BLaER1 treated with 17β-estradiol and CSF1 and Interleukin-3, amounts not matched to agents 10 nM and 100 nM (cell line): ENCODE data around the gene CSNK1G1.

Source experiments
- H3K27ac ChIP-seq, 11 experiments: shearing (Covaris generic); formaldehyde crosslinking; 2 replicates each; pipeline ENCODE4 v1.8.1; 2022
- H3K27me3 ChIP-seq, 11 experiments: shearing (Covaris generic); formaldehyde crosslinking; 2 replicates each; pipeline ENCODE4 v1.8.1; 2022
- H3K36me3 ChIP-seq, 11 experiments: shearing (Covaris generic); formaldehyde crosslinking; 2 replicates each; pipeline ENCODE4 v1.8.1; 2022
- H3K4me1 ChIP-seq, 10 experiments: shearing (Covaris generic); formaldehyde crosslinking; 2 replicates each; pipeline ENCODE4 v1.8.1; 2022
- H3K4me2 ChIP-seq, 11 experiments: shearing (Covaris generic); formaldehyde crosslinking; 2 replicates each; pipeline ENCODE4 v1.8.1; 2022
- H3K4me3 ChIP-seq, 10 experiments: shearing (Covaris generic); formaldehyde crosslinking; 2 replicates each; pipeline ENCODE4 v1.8.1; 2022
- H3K9ac ChIP-seq, 11 experiments: shearing (Covaris generic); formaldehyde crosslinking; 2 replicates each; pipeline ENCODE4 v1.8.1; 2022
- H3K9me3 ChIP-seq, 11 experiments: shearing (Covaris generic); formaldehyde crosslinking; replicated peaks in 1 of 11; 2 replicates each; pipeline ENCODE4 v1.8.1; 2022
- H4K20me1 ChIP-seq, 11 experiments: shearing (Covaris generic); formaldehyde crosslinking; 2 replicates each; pipeline ENCODE4 v1.8.1; 2022
- Cebpa-rat ChIP-seq, 11 experiments: shearing (Covaris generic); IDR thresholded peaks; 2 replicates each; pipeline ENCODE4 v1.8.1; 2022

The CSNK1G1 gene

DNA sequence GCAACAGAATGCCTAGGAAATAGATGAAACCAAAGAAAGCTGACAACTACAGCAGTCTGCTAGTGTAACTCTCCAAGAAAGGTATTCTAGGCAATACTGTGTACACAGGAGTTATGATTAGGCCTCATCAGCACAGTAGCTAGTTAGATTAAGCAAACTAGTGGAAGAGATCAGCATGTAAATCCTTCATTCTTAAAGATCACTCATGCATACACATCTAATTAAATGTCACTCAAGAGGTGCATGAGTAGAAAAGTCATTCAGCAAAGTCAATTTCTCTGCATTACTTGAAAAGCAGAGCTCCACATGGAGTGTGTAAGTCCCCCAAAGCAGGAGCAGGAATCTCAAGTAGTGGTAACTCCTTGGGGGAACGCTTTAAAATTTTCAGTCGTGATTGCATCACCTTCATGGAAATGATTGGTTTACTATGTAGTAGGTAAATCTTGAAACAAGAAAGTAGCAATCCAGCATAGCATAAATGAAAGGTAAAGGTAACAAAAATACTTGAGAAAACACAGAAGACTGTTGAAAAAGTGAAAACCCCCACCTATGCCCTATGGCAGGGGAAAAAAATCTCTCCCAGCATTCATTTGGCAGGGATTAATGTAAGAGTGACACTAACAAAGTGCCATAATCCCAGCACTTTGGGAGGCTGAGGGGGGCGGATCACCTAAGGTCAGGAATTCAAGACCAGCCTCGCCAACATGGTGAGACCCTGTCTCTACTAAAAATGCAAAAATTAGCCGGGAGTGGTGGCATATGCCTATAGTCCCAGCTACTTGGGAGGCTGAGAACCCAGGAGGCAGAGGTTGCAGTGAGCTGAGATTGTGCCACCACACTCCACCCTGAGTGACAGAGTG is 163.8 kb downstream of the CSNK1G1 start:
- Histone ChIP-seq H3K4me1 (no peaks in the 10 kb centered on the region), H3K4me2 (no peak overlapping the region), H3K27me3 (no peaks in the 10 kb centered on the region), H3K9me3 (no peaks in the 10 kb centered on the region), H3K36me3 (peaks cover 23 to 98% (median 47%) of the 10 kb centered on the region in 11 experiments), H3K27ac (no peak overlapping the region), H3K4me3 (no peak overlapping the region), H4K20me1 (no peaks in the 10 kb centered on the region), H3K9ac (no peak overlapping the region)
- TF ChIP-seq Cebpa-rat (IDR thresholded peaks at IDR 0.05), result 0 out of 22 replicates have a peak, but pooled peaks of 1 of the 11 experiments have one; percentile 28

DNA sequence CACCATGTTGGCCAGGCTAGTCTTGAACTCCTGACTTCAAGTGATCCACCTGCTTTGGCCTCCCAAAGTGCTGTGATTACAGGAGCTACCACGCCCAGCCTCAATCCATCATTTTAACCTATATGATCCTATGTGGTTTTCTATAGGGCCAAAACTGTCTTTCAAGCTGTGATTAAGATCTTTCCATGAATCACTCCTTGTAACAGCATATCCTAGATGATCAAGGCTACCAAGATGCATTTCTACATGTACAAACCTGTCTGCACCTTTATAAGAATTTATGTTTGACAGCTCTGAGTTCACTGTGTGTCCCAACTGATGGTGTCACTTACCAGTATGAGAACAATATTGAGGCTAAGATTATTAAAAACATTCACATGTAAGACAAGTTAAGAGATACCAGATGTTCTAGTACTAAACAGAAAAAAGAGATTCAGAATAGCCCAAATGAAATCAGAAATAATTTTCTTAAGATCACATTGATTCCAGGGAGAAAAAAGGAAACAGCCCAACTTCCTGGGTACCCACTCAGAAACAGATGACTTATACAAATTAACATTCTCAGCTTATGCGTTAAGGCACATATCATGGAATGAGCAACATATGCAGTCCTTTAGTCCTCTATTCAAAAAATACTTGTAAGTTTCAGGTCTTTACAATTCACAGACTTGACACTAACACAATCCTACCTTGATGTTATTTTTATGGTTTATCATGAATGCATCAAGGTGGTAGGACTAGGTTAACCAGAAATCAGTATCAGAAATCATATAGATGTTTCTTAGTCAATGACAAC is 168.4 kb downstream of the CSNK1G1 start:
- TF ChIP-seq Cebpa-rat (IDR thresholded peaks at IDR 0.05), result no peak
- Histone ChIP-seq H3K9ac (no peak overlapping the region), H3K4me1 (no peaks in the 10 kb centered on the region), H3K27ac (no peak overlapping the region), H4K20me1 (no peaks in the 10 kb centered on the region), H3K9me3 (no peaks in the 10 kb centered on the region), H3K27me3 (no peaks in the 10 kb centered on the region), H3K36me3 (peaks cover 32 to 98% (median 57%) of the 10 kb centered on the region in 11 experiments), H3K4me3 (no peak overlapping the region), H3K4me2 (no peak overlapping the region)

DNA sequence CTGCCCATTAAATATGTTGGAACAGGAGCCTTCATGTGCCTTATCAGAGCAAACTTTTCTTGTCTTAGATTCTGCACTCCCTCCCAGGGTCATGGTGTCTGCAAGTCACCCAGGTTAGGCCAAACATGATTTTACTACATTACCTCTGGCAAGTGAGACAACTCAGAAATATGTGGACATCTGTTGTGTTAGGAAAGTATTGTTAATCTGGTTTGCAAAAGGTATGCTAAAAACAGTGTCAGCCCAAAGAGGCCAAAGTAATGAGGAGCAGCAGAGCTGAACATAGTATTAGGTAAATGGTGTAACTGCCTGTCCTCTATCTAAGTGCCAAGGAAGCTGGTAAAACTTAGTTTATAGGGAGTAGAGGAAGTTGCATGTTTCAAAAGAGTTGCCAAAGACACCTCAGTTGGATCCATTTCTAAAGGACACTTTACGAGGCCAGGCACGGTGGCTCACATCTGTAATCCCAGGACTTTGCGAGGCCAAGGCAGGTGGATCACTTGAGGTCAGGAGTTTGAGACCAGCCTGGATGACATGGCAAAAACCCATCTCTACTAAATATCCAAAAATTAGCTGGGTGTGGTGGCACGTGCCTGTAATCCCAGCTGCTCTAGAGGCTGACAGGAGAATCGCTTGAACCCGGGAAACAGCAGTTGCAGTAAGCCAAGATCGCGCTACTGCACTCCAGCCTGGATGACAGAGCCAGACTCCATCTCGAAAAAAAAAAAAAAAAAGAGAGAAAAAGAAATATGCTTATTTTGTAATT is 170.6 kb downstream of the CSNK1G1 start:
- Histone ChIP-seq H4K20me1 (no peaks in the 10 kb centered on the region), H3K27me3 (no peaks in the 10 kb centered on the region), H3K9ac (no peak overlapping the region)

DNA sequence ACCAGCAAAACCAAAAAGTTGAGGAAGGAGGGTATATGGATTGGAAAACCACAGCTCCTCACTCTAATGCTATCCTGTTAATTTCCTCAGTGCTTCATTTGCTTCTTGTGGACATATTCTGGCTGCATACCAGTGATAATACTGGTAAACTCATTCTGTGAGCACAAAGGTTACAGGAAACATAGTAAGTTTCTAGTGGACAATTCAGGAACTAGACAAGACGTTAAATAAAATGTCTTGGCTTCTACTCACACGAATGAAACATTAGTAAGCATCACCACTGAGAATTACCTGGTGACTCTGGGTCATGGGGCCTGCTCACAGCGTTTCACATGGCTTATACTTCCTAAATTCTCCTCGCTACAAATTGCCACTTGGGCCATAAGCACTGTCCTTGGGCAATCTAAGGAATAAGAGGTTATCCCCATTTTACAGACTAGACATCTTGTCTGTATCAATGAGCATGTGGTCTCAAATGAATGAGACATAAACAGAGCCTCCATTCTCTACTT is 173.1 kb downstream of the CSNK1G1 start:
- peaks cover 30 to 86% (median 50%) of the 10 kb centered on the region in 11 experiments for H3K36me3 ChIP-seq
- H3K27ac ChIP-seq, result no peak overlapping the region
- H4K20me1 ChIP-seq, result no peaks in the 10 kb centered on the region
- H3K27me3 ChIP-seq, result no peaks in the 10 kb centered on the region
- no peaks in the 10 kb centered on the region for H3K9me3 ChIP-seq
- peaks cover 22 to 31% (median 25%) of the 10 kb centered on the region in 10 experiments for H3K4me1 ChIP-seq
- no peak overlapping the region for H3K9ac ChIP-seq
- no peak overlapping the region for H3K4me2 ChIP-seq
- no peak overlapping the region for H3K4me3 ChIP-seq
- TF ChIP-seq Cebpa-rat (IDR thresholded peaks at IDR 0.05), result no peak

More for the DNA sequence above, 170.6 kb downstream of the CSNK1G1 start:
- TF ChIP-seq Cebpa-rat (IDR thresholded peaks at IDR 0.05), result no peak
- H3K36me3 ChIP-seq, result peaks cover 32 to 86% (median 53%) of the 10 kb centered on the region in 11 experiments
- H3K27ac ChIP-seq, result no peak overlapping the region
- H3K4me1 ChIP-seq, result peaks cover 12 to 19% (median 15%) of the 10 kb centered on the region in 10 experiments
- H3K9me3 ChIP-seq, result no peaks in the 10 kb centered on the region
- H3K4me2 ChIP-seq, result no peak overlapping the region
- H3K4me3 ChIP-seq, result no peak overlapping the region

DNA sequence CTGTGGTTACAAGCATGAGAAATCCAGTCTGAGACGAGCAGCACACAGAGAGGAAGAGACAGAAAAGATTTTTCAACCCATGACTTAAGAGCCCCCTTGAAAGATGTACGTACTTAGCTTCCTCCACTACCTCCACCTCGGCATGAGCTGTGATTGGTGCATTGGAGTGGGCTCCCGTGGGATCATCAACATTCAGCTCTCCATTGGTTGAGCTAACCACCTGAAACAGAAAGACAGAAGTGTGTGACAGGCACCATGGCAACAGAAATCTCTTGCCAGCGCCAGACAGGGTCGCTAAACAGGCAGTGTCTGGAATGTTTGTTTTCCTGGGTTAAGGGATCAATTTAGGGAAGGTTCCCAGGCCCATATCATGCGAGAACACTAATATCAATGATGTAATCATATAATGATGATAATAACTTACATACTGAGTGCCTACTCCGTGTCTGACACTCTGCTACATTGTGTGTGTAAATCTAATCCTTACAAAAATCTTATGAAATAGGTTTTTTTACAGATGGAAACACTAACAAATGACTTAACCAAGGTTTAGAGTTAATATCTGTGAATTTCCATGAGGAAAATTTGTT is 175.6 kb downstream of the CSNK1G1 start:
- TF ChIP-seq Cebpa-rat (IDR thresholded peaks at IDR 0.05), result no peak
- Histone ChIP-seq H4K20me1 (no peaks in the 10 kb centered on the region), H3K9ac (peak overlapping the region in 3 of 11 experiments; percentile 2 to 9 (median 6); a peak in 3 of 22 replicates), H3K9me3 (no peaks in the 10 kb centered on the region), H3K4me1 (peaks cover 22 to 31% (median 25%) of the 10 kb centered on the region in 10 experiments), H3K27me3 (no peaks in the 10 kb centered on the region), H3K4me3 (peak overlapping the region in 2 of 10 experiments; percentile 11 to 30; a peak in 2 of 20 replicates), H3K4me2 (peak overlapping the region; percentile 56 to 89 (median 74)), H3K36me3 (peaks cover 32 to 86% (median 43%) of the 10 kb centered on the region in 11 experiments), H3K27ac (peak overlapping the region in 9 of 11 experiments; percentile 15 to 66 (median 51); a peak in 17 of 22 replicates)

DNA sequence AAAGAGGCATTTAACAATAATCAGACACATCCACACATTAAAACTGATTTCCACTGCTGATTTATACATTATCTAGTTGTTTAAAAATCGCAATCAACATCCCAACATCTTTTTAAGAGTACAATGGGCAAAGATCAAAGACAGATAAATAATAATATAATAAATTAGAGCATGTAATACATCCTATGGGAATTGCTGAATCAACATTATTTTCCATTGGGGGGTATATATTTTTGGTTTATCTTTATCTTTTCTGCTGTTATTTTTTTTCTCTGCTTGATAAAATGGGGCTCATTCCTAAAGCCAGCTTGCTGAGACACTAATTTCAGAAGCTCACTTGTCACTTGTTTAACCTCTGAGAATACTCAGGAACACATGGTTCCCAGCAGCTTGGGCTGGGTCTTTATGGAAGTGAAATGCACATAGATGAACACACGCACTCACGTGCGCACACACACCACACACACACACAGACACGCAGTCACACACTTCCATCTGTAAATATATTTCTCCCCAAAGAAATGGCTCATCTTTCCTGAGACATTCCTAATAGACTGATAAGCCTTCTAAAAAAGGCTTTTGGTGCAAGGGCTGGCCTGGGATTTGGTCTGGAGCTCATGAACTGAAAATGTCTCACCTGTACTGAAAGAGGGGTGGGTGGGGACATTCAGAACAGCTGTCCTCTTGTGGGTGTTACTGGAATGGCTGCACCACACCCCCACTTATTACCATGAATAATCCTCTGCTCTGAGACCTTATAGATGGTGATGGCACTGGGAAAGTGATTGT is 189.7 kb downstream of the CSNK1G1 start:
- Histone ChIP-seq H3K4me1 (peaks cover 19 to 29% (median 22%) of the 10 kb centered on the region in 10 experiments), H3K4me3 (no peak overlapping the region), H3K27ac (no peak overlapping the region), H3K36me3 (peaks cover 11 to 39% (median 23%) of the 10 kb centered on the region in 11 experiments), H3K9me3 (no peaks in the 10 kb centered on the region), H3K27me3 (no peaks in the 10 kb centered on the region), H3K4me2 (no peak overlapping the region), H3K9ac (no peak overlapping the region), H4K20me1 (peaks cover under 1 to 10% (median 7%) of the 10 kb centered on the region in 11 experiments; a peak in 18 of 22 replicates)
- TF ChIP-seq Cebpa-rat (IDR thresholded peaks at IDR 0.05), result no peak

DNA sequence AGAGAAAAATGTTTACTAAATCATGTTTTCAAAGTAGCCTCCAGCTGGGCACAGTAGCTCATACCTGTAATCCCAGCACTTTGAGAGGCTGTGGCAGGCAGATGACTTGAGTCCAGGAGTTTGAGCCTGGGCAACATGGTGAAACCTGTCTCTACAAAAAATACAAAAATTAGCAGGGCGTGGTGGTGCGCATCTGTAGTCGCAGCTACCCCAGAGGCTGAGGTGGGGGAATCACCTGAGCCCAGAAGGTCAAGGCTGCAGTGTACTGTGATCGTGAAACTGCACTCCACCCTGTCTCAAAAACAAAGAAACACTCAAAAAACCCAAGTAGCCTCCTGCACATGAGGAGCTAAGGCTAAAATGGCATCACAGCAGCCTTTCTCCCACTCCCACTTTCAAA is 191.5 kb downstream of the CSNK1G1 start:
- no peaks in the 10 kb centered on the region for H3K9me3 ChIP-seq
- H3K9ac ChIP-seq, result peak overlapping the region in 7 of 11 experiments; percentile 72 to 96 (median 78); a peak in 8 of 22 replicates
- peaks cover 19 to 39% (median 25%) of the 10 kb centered on the region in 11 experiments for H3K36me3 ChIP-seq
- peaks cover 38 to 48% (median 41%) of the 10 kb centered on the region in 10 experiments for H3K4me1 ChIP-seq
- TF ChIP-seq Cebpa-rat (IDR thresholded peaks at IDR 0.05), result no peak
- H3K4me2 ChIP-seq, result peak overlapping the region; percentile 61 to 90 (median 84); a peak in 20 of 22 replicates
- peaks cover 20 to 29% (median 26%) of the 10 kb centered on the region in 11 experiments; a peak in 21 of 22 replicates for H4K20me1 ChIP-seq
- peak overlapping the region; percentile 72 to 95 (median 88); a peak in 19 of 22 replicates for H3K27ac ChIP-seq
- no peaks in the 10 kb centered on the region for H3K27me3 ChIP-seq
- H3K4me3 ChIP-seq, result peak overlapping the region in 2 of 10 experiments; percentile 65 to 78; a peak in 1 of 20 replicates
